Left ventricle myocardium inferior (tissue), 1 donor: Measurements from ENCODE around the gene DEPP1. TPM values are rescaled to one million over a fixed set of nuclear protein-coding genes. Genes with fewer than 3 reads are reported as not detected.

Experiments used
- DNase-seq: peaks from one replicate; pipeline ENCODE4 v3.0.0-alpha.2; 2020
- H3K27ac ChIP-seq: fragments of 200-600 bp; replicated peaks from 2 replicates; pipeline ENCODE4 v1.8.0; 2021
- H3K27me3 ChIP-seq: fragments of 200-600 bp; 2 replicates; pipeline ENCODE4 v1.8.0; 2021; ENCODE audit warnings: low read depth
- H3K36me3 ChIP-seq: fragments of 200-600 bp; 2 replicates; pipeline ENCODE4 v1.8.0; 2021
- H3K4me1 ChIP-seq: fragments of 200-600 bp; 2 replicates; pipeline ENCODE4 v1.8.0; 2021
- H3K4me3 ChIP-seq: fragments of 200-600 bp; 2 replicates; pipeline ENCODE4 v1.8.0; 2021; ENCODE audit warnings: mild to moderate bottlenecking, moderate library complexity
- H3K9me3 ChIP-seq: fragments of 200-600 bp; replicated peaks from 2 replicates; pipeline ENCODE4 v1.8.0; 2021
- intact Hi-C: fragments of 100-400 bp; cut with micrococcal nuclease; formaldehyde crosslinking; loops from one replicate; pipeline ENCODE4 v1.11.0; 2022
- total RNA-seq: library from RNA; stranded (reverse); fragmentation: NEBNext Ultra II Directional; extraction: Animal tissue kit (Norgen Biotek cat#: 25700); gene quantifications from one replicate; pipeline ENCODE4 v1.2.1, GENCODE V29; 2021
- TF ChIP-seq, protein P1 (sequence below): fragments of 200-600 bp; IDR thresholded peaks from 2 replicates; pipeline ENCODE4 v1.8.0; 2021; ENCODE audit warnings: antibody characterized with exemption, mild to moderate bottlenecking, borderline replicate concordance
- donor health status: DM: no; HTN: yes; CAD: no; lungs with severe emphysema.

DEPP1 gene
- total RNA-seq, 1 donor from 2014 or later: 27.5 TPM

DNA sequence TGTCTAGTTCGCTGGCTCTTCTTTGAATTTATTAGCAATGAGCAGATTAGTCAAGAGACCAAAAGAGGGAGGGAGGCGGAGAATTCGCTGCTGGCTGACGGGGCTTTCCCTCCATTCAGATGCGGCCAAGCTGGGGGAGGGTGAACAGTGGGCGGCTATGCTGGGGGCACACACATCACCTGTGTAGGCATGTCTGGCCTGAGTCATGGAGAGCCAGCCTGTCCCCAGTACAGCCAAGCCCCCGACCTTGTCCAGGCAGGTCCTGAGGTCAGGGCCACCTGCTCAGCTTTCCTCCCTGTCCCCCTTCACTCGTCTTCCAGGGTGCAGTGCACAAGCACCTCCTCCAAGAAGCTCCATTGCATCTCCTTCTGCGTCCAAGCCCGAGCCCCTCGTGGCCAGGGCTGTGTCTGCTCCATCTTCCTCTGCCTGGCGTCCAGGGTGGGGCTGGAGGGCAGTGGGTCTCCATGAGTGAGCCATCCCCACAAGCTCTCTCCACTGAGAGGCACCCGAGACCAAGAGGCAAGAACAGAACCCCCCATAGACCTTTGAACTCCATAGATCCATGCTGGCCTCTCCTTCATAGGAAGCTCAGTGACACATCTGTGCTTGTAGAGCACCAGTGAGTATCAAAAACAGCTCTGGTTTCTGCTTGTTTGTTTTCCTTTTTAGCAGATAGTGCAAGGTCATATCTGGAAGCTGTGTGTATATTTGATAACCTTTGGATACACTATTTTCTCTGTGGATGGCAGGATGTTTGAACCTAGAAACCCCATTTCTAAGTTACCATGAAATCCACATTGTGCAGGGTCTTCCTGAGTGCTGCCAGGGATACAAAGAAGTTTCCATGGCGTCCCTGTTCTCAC, 1.9 kb upstream of the DEPP1 start:
- Histone ChIP-seq H3K36me3 (peaks cover 54% of the 10 kb centered on the region), H3K27me3 (no peaks in the 10 kb centered on the region), H3K4me3 (peak overlapping the region; percentile 90), H3K9me3 (no peaks in the 10 kb centered on the region), H3K27ac (peak overlapping the region; percentile 96), H3K4me1 (peaks cover 100% of the 10 kb centered on the region)
- intact Hi-C loops: no loop called here
- TF ChIP-seq, protein P1, sequence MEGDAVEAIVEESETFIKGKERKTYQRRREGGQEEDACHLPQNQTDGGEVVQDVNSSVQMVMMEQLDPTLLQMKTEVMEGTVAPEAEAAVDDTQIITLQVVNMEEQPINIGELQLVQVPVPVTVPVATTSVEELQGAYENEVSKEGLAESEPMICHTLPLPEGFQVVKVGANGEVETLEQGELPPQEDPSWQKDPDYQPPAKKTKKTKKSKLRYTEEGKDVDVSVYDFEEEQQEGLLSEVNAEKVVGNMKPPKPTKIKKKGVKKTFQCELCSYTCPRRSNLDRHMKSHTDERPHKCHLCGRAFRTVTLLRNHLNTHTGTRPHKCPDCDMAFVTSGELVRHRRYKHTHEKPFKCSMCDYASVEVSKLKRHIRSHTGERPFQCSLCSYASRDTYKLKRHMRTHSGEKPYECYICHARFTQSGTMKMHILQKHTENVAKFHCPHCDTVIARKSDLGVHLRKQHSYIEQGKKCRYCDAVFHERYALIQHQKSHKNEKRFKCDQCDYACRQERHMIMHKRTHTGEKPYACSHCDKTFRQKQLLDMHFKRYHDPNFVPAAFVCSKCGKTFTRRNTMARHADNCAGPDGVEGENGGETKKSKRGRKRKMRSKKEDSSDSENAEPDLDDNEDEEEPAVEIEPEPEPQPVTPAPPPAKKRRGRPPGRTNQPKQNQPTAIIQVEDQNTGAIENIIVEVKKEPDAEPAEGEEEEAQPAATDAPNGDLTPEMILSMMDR: no peak
- DNase-seq: no peak

DNA sequence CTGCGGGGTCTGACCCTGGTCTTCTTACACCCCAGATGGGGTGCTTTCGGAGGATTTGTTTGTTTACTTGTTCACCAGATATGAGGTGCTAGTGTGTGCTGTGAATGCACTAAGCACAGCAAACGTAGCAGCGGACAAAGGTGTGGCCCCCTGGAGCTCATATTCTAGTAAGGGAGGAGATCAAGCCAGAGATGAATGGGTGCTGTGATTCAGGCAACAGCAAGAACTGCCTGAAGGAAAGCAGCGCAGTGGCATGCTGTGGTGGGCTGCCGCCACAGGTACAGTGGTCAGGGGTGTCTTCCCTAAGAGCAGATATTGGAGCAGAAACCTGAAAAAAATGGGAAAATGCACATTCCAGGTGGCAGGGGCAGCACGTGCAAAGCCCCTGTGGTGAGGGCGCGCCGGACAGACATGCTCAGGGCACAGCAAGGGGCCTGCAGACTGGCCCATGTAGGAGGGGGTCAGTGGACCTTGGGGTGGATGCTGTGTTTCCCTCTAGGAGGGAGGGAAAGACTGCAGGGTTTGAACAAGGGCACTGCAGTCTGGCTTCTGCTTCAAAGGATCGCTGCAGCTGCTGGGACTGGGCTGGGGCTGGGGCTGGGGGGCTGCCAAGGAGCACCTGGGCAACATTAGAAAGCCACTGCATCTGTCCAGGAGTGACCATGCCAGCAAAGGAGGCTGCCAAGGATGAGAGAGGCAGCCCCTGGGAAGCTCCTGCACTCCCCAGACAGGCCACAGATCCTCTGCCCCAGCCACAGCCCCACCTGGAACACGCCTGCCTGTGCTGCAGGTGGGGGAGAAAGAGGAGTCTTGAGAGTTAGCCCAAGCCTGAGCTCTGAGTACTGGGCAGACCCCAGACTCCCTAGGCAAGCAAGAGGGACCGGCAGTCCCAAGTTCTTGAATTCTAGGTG, 927 bp upstream of the DEPP1 start:
- intact Hi-C loops: loop anchor here (5.0 kb wide), 1 partner anchor 47 kb away; no protein-coding TSS in a partner anchor
- peak overlapping the region; percentile 96 for H3K27ac ChIP-seq
- H3K4me1 ChIP-seq: peaks cover 100% of the 10 kb centered on the region
- H3K27me3 ChIP-seq: no peaks in the 10 kb centered on the region
- TF ChIP-seq, protein P1: no peak
- no peaks in the 10 kb centered on the region for H3K9me3 ChIP-seq
- peaks cover 44% of the 10 kb centered on the region for H3K36me3 ChIP-seq
- no peak for DNase-seq
- H3K4me3 ChIP-seq: peak overlapping the region; percentile 90

DNA sequence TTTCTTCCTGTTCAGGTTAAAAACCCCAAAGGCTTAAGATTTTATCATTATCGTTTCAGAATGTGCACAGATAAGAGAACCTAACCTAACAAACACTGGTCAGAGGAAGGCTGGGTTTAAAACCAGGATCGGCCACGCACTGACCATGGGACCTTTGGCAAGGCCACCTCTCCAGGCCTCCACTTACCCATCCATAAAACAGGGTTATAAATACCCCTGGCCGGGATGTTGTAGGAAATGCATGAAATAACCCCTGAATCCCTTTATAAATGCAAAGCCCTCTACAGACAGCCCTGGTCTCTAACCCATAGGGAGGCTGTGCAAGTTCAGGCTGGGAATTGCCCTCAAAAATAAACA, 418 bp downstream of the DEPP1 start:
- DNase-seq: no peak
- TF ChIP-seq, protein P1: no peak
- H3K9me3 ChIP-seq: no peaks in the 10 kb centered on the region
- peak overlapping the region; percentile 96 for H3K27ac ChIP-seq
- H3K27me3 ChIP-seq: no peaks in the 10 kb centered on the region
- H3K4me3 ChIP-seq: peak overlapping the region; percentile 90
- peaks cover 38% of the 10 kb centered on the region for H3K36me3 ChIP-seq
- H3K4me1 ChIP-seq: peaks cover 100% of the 10 kb centered on the region
- intact Hi-C loops: loop anchor here (5.0 kb wide), 1 partner anchor 46 kb away; no protein-coding TSS in a partner anchor

DNA sequence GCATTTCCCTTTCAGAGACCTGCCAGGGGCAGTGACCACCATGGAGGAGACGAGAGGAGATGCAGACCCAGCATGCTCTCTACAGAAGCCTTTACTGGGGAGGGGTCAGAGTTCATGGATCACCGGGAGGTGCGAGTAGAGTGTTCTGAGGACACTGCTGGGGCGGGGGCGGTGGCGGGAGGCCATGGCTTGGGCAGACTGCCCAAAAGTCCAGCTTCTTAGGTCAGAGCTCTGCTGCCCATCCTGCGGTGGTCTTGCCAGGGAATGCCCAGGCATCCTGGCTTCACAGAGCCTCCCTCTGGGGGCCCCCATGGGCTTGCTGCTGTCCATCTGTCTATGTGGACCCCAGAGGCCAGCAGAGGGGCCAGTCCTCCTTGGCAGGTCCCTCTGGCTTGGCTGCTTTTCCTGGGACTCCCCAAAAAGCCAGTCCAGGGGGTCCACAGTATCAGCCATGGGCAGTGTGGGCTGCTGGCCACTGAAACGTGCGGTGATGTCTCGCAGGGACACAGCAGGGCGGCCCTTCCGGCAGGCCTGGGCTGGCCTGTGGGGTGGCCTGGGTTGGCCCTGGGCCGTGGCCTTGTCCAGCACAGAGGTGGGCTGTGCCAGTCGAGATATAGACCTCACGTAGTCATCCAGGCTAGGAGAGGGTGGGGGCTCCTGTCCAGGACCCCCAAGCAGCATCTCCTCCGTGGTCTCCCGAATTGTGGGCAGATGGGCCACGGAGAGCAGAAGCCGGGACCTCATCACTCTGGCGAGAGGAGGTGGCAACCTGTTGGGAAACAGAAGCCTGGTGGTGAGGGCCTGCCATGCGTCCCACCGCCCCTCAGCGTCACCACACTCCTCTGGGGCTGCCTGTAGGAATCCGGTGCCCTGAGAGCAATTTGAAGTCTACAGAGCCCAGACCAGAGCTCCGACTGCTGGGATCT, 1.1 kb downstream of the DEPP1 start:
- no peaks in the 10 kb centered on the region for H3K27me3 ChIP-seq
- no peak for DNase-seq
- H3K4me1 ChIP-seq: peaks cover 100% of the 10 kb centered on the region
- intact Hi-C loops: loop anchor here (5.0 kb wide), 1 partner anchor 45 kb away; no protein-coding TSS in a partner anchor
- peak overlapping the region; percentile 90 for H3K4me3 ChIP-seq
- H3K9me3 ChIP-seq: no peaks in the 10 kb centered on the region
- peak overlapping the region; percentile 96 for H3K27ac ChIP-seq
- peaks cover 38% of the 10 kb centered on the region for H3K36me3 ChIP-seq
- TF ChIP-seq, protein P1: peak; percentile 24
